ENCODE data around the gene WASL. TPM values are rescaled to one million over a fixed set of nuclear protein-coding genes. Genes with fewer than 3 reads are reported as not detected.

The WASL gene
- polyA plus RNA-seq, 2 of the 4 experiments (the other 2 are of a cell fraction): 18.5 to 21.0 TPM

- TF ChIP-seq, protein P1, sequence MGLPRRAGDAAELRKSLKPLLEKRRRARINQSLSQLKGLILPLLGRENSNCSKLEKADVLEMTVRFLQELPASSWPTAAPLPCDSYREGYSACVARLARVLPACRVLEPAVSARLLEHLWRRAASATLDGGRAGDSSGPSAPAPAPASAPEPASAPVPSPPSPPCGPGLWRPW (IDR thresholded peaks at IDR 0.05): no peak
- TF ChIP-seq TFCP2L1 (CRISPR knock-in tag; IDR thresholded peaks at IDR 0.05) (no peak), HMGXB4 (CRISPR knock-in tag; IDR thresholded peaks at IDR 0.05; ENCODE audit: borderline replicate concordance) (no peak), ZC3H11A (IDR thresholded peaks at IDR 0.05) (no peak), ZSCAN20 (CRISPR knock-in tag; IDR thresholded peaks at IDR 0.05) (no peak), HOXB5 (CRISPR knock-in tag; IDR thresholded peaks at IDR 0.05) (no peak), CTCF (IDR thresholded peaks at IDR 0.05) (no peak), ZNF302 (CRISPR knock-in tag; IDR thresholded peaks at IDR 0.05) (no peak), JUN (IDR thresholded peaks at IDR 0.05) (no peak), PHF8 (IDR thresholded peaks at IDR 0.05; ENCODE audit: borderline replicate concordance, low read depth) (no peak), EHF (CRISPR knock-in tag; IDR thresholded peaks at IDR 0.05) (no peak), ESRRA (IDR thresholded peaks at IDR 0.05; ENCODE audit: borderline replicate concordance, low read length) (no peak)
- TF ChIP-seq, protein P2, sequence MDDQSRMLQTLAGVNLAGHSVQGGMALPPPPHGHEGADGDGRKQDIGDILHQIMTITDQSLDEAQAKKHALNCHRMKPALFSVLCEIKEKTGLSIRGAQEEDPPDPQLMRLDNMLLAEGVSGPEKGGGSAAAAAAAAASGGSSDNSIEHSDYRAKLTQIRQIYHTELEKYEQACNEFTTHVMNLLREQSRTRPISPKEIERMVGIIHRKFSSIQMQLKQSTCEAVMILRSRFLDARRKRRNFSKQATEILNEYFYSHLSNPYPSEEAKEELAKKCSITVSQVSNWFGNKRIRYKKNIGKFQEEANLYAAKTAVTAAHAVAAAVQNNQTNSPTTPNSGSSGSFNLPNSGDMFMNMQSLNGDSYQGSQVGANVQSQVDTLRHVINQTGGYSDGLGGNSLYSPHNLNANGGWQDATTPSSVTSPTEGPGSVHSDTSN (IDR thresholded peaks at IDR 0.05): no peak
- H3K4me1 ChIP-seq: peaks cover 23% of the 10 kb centered on the region
- H3K4me2 ChIP-seq: no peak overlapping the region
- no peaks in the 10 kb centered on the region for H3K9me3 ChIP-seq
- DNase-seq (ENCODE audit: low read depth in 1 of 2, low spot score in 1 of 2) (no peak), ATAC-seq (no peak), FAIRE-seq (no peak)
- no peak overlapping the region for H3K4me3 ChIP-seq
- H3K27ac ChIP-seq: no peak overlapping the region
- WGBS (ENCODE audit: missing lambda C conversion rate): 81% methylated on average over 3 of the region's 3 CpGs
- ChIA-PET CTCF (interaction anchor here (1.2 kb wide), 1 partner anchor 10 kb away, joined by 5 read pairs; no protein-coding TSS in a partner anchor), POLR2A (no interaction called here)
Observed at GRCh38 chr7:123752534-123752933, 3.7 kb upstream of the WASL start.

- Histone ChIP-seq H3K4me2 (no peak overlapping the region), H3K4me3 (no peak overlapping the region), H3K27ac (no peak overlapping the region), H3K9me3 (no peaks in the 10 kb centered on the region), H3K4me1 (peaks cover 25% of the 10 kb centered on the region)
- no peak for FAIRE-seq
- no peak for DNase-seq (ENCODE audit: low read depth in 1 of 2, low spot score in 1 of 2)
- ChIA-PET CTCF (no interaction called here), POLR2A (no interaction called here)
- 94% methylated on average over 1 of the region's 1 CpG for WGBS (ENCODE audit: missing lambda C conversion rate)
- ATAC-seq: no peak
- no peak for TF ChIP-seq CEBPB (IDR thresholded peaks at IDR 0.05)
- no peak for TF ChIP-seq CHD4 (IDR thresholded peaks at IDR 0.05; ENCODE audit: borderline replicate concordance)
- TF ChIP-seq NR3C1 (IDR thresholded peaks at IDR 0.05): no peak
- TF ChIP-seq HMGXB4 (CRISPR knock-in tag; IDR thresholded peaks at IDR 0.05; ENCODE audit: borderline replicate concordance): no peak
- TF ChIP-seq ZNF302 (CRISPR knock-in tag; IDR thresholded peaks at IDR 0.05): no peak
- TF ChIP-seq HDAC2 (IDR thresholded peaks at IDR 0.05): no peak
- TF ChIP-seq RARB (CRISPR knock-in tag; IDR thresholded peaks at IDR 0.05): no peak
- no peak for TF ChIP-seq KDM5A (IDR thresholded peaks at IDR 0.05)
- TF ChIP-seq RAD21 (conservative IDR thresholded peaks at IDR 0.05 in 1 of 2, IDR thresholded peaks at IDR 0.05 in 1 of 2): no peak
- no peak for TF ChIP-seq SREBF2 (IDR thresholded peaks at IDR 0.05)
- no peak for TF ChIP-seq BHLHE40 (IDR thresholded peaks at IDR 0.05; ENCODE audit: low read depth, low read length)
- TF ChIP-seq, protein P3, sequence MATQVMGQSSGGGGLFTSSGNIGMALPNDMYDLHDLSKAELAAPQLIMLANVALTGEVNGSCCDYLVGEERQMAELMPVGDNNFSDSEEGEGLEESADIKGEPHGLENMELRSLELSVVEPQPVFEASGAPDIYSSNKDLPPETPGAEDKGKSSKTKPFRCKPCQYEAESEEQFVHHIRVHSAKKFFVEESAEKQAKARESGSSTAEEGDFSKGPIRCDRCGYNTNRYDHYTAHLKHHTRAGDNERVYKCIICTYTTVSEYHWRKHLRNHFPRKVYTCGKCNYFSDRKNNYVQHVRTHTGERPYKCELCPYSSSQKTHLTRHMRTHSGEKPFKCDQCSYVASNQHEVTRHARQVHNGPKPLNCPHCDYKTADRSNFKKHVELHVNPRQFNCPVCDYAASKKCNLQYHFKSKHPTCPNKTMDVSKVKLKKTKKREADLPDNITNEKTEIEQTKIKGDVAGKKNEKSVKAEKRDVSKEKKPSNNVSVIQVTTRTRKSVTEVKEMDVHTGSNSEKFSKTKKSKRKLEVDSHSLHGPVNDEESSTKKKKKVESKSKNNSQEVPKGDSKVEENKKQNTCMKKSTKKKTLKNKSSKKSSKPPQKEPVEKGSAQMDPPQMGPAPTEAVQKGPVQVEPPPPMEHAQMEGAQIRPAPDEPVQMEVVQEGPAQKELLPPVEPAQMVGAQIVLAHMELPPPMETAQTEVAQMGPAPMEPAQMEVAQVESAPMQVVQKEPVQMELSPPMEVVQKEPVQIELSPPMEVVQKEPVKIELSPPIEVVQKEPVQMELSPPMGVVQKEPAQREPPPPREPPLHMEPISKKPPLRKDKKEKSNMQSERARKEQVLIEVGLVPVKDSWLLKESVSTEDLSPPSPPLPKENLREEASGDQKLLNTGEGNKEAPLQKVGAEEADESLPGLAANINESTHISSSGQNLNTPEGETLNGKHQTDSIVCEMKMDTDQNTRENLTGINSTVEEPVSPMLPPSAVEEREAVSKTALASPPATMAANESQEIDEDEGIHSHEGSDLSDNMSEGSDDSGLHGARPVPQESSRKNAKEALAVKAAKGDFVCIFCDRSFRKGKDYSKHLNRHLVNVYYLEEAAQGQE (IDR thresholded peaks at IDR 0.05): no peak
- TF ChIP-seq, protein P1 (IDR thresholded peaks at IDR 0.05): no peak
- TF ChIP-seq MAZ (IDR thresholded peaks at IDR 0.05; ENCODE audit: borderline replicate concordance, low read depth, low read length): no peak
- TF ChIP-seq EHMT2 (IDR thresholded peaks at IDR 0.05; ENCODE audit: low read depth): no peak
Observed at GRCh38 chr7:123751821-123752220, 3.0 kb upstream of the WASL start.

Measured in A549 (cell line).